Measurements from ENCODE around the gene NPVF.

The NPVF gene

GRCh38 chr7:25244254-25245033, 16.2 kb upstream of the NPVF start:
- no peak for ATAC-seq
- Mint-ChIP-seq H3K4me3 (no peak overlapping the region), H3K4me1 (no peaks in the 10 kb centered on the region), H3K27me3 (peaks cover 2% of the 10 kb centered on the region), H3K36me3 (ENCODE audit: low read depth) (no peaks in the 10 kb centered on the region), H3K9me3 (no peaks in the 10 kb centered on the region), H3K27ac (no peak overlapping the region)
- DNase-seq, result no peak

DNA sequence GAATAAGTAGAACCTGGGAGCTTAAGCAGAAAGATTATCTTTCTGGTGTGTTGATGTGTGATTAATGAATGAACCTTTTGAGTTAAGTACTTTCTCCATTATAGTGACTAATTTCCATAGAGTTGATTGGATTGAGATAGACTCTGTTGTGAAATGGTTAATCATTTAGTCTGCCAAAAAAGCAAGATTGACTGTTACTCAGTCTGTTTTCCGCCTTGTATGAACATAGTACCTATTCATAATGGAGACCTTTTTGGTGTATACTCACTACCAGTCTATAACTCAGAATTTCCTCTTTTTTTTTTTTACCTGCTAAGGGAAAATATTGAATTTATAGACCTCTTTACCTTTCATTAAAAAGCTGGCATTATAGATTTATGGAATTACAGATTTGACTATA, 14.4 kb upstream of the NPVF start:
- DNase-seq, result no peak
- no peaks in the 10 kb centered on the region for H3K36me3 Mint-ChIP-seq (ENCODE audit: low read depth)
- no peak overlapping the region for H3K27ac Mint-ChIP-seq
- H3K4me1 Mint-ChIP-seq, result no peaks in the 10 kb centered on the region
- no peaks in the 10 kb centered on the region for H3K9me3 Mint-ChIP-seq
- peaks cover 2% of the 10 kb centered on the region for H3K27me3 Mint-ChIP-seq
- ATAC-seq, result no peak
- H3K4me3 Mint-ChIP-seq, result no peak overlapping the region

DNA sequence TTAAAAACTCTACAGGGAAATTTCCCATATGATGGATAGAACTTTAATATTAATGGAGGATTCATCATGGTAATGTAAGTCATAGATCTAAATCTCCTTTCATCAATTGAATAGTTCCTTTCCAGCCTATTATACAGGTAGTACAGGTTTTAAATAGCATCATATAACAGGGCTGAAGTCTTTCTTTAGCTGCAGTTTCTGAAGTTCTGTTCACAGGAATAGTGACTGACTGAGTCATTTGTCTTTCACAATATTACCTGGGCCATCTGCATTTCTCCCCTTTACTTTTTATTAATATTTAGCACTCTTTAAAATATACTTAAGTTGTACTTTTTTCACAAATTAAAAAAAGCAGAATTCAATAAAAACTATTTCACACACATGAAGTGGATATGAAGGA, 12.6 kb upstream of the NPVF start:
- DNase-seq (no peak), ATAC-seq (no peak)
- H3K4me1 Mint-ChIP-seq, result no peaks in the 10 kb centered on the region
- no peaks in the 10 kb centered on the region for H3K9me3 Mint-ChIP-seq
- H3K27me3 Mint-ChIP-seq, result peaks cover 3% of the 10 kb centered on the region
- H3K27ac Mint-ChIP-seq, result no peak overlapping the region
- H3K4me3 Mint-ChIP-seq, result no peak overlapping the region
- H3K36me3 Mint-ChIP-seq (ENCODE audit: low read depth), result no peaks in the 10 kb centered on the region

- Mint-ChIP-seq H3K9me3 (no peaks in the 10 kb centered on the region), H3K27me3 (peaks cover 3% of the 10 kb centered on the region), H3K4me1 (no peaks in the 10 kb centered on the region), H3K4me3 (no peak overlapping the region), H3K36me3 (ENCODE audit: low read depth) (no peaks in the 10 kb centered on the region), H3K27ac (no peak overlapping the region)
- ATAC-seq (no peak), DNase-seq (no peak)
Observed at GRCh38 chr7:25240340-25240739, 12.1 kb upstream of the NPVF start.

DNA sequence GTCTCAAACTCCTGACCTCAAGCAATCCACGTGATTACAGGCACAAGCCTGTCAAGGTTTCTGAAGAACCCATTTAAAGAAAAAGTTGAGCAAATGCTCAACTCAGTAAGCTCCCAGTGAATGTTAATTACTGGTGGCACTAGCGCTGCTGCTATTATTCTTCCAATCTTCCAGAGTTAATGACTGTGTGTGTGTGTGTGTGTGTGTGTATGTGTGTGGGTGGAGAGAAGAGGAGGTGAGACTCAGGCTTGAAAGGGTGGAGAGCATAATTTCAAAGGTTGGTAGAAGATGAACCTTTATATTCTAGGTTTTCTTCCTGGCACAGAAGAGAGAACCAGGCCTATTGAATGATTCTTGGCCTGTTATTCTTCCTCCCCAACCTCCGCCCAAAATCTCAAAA, 11.6 kb upstream of the NPVF start:
- Mint-ChIP-seq H3K4me1 (no peaks in the 10 kb centered on the region), H3K36me3 (ENCODE audit: low read depth) (no peaks in the 10 kb centered on the region), H3K27me3 (peaks cover 3% of the 10 kb centered on the region), H3K27ac (no peak overlapping the region), H3K9me3 (no peaks in the 10 kb centered on the region), H3K4me3 (no peak overlapping the region)
- DNase-seq, result no peak
- no peak for ATAC-seq

DNA sequence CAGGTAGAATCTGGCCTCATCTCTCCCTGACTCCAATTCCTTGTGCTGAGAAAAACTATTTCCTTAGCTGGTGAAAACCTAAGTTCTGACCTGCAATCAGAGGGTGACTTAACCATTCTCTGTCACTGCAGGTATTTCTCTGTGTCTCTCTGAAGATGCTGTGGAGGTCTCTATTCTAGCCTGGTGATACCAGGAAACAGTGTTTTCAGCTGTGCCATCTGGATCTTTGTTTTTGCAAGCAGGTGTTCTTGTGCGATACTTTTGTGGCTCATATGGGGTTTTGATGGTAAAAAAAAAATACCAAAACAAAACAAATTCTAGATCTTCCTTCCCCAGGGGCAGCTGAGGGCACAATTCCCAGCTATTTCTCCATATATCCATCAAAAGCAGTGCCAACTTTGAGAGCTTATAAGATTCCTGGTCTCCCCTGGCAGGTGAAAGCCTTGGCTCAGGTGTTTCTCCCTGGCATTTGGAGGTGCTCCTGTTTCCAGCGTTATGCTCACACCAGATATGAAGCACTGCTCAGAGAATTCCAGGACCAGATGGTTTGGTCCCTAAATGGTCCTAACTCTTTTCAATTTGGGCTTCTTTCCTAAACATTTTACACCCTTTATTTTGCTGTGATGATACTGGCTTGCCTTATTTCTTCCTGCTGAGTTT, 9.9 kb upstream of the NPVF start:
- no peaks in the 10 kb centered on the region for H3K9me3 Mint-ChIP-seq
- ATAC-seq, result no peak
- DNase-seq, result no peak
- H3K4me3 Mint-ChIP-seq, result no peak overlapping the region
- no peaks in the 10 kb centered on the region for H3K36me3 Mint-ChIP-seq (ENCODE audit: low read depth)
- H3K4me1 Mint-ChIP-seq, result no peaks in the 10 kb centered on the region
- no peak overlapping the region for H3K27ac Mint-ChIP-seq
- peaks cover 3% of the 10 kb centered on the region for H3K27me3 Mint-ChIP-seq

GRCh38 chr7:25235471-25235870, 7.2 kb upstream of the NPVF start:
- Mint-ChIP-seq H3K27me3 (peaks cover 10% of the 10 kb centered on the region), H3K4me3 (no peak overlapping the region), H3K36me3 (ENCODE audit: low read depth) (no peaks in the 10 kb centered on the region), H3K4me1 (no peaks in the 10 kb centered on the region), H3K27ac (no peak overlapping the region), H3K9me3 (no peaks in the 10 kb centered on the region)
- no peak for ATAC-seq
- no peak for DNase-seq

GRCh38 chr7:25234336-25234735, 6.0 kb upstream of the NPVF start:
- DNase-seq (no peak), ATAC-seq (no peak)
- no peaks in the 10 kb centered on the region for H3K9me3 Mint-ChIP-seq
- no peaks in the 10 kb centered on the region for H3K36me3 Mint-ChIP-seq (ENCODE audit: low read depth)
- H3K27me3 Mint-ChIP-seq, result peaks cover 10% of the 10 kb centered on the region
- H3K27ac Mint-ChIP-seq, result no peak overlapping the region
- H3K4me1 Mint-ChIP-seq, result no peaks in the 10 kb centered on the region
- H3K4me3 Mint-ChIP-seq, result no peak overlapping the region

- no peaks in the 10 kb centered on the region for H3K36me3 Mint-ChIP-seq (ENCODE audit: low read depth)
- no peaks in the 10 kb centered on the region for H3K9me3 Mint-ChIP-seq
- peaks cover 23% of the 10 kb centered on the region for H3K27me3 Mint-ChIP-seq
- H3K4me1 Mint-ChIP-seq, result no peaks in the 10 kb centered on the region
- H3K27ac Mint-ChIP-seq, result no peak overlapping the region
- ATAC-seq, result no peak
- H3K4me3 Mint-ChIP-seq, result no peak overlapping the region
- DNase-seq, result no peak
Observed at GRCh38 chr7:25223206-25223605, 5.1 kb downstream of the NPVF start.

- no peak overlapping the region for H3K4me3 Mint-ChIP-seq
- no peaks in the 10 kb centered on the region for H3K9me3 Mint-ChIP-seq
- H3K27ac Mint-ChIP-seq, result no peak overlapping the region
- H3K4me1 Mint-ChIP-seq, result no peaks in the 10 kb centered on the region
- no peaks in the 10 kb centered on the region for H3K36me3 Mint-ChIP-seq (ENCODE audit: low read depth)
- DNase-seq (no peak), ATAC-seq (no peak)
- H3K27me3 Mint-ChIP-seq, result peaks cover 23% of the 10 kb centered on the region
Observed at GRCh38 chr7:25222666-25223065, 5.6 kb downstream of the NPVF start.

DNA sequence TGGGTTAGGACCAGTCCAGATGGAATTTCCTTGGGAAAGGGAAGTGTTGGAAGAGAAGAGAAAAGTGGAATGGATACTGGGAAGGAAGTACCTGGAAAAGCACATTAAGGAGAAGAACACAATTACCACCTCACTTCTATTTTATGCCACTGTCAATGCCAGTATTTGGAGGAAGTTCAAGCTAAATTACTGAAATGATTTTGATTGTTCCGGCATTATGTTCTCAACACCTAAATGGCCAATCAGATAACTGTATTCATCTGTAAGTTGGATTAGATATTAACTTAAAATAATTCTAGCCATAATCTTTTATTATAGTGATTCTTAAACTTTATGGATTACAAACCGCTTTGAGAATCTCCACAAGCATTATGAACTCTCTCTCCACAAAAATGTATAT, 7.3 kb downstream of the NPVF start:
- peaks cover 24% of the 10 kb centered on the region for H3K27me3 Mint-ChIP-seq
- H3K27ac Mint-ChIP-seq, result no peak overlapping the region
- H3K4me1 Mint-ChIP-seq, result no peaks in the 10 kb centered on the region
- no peaks in the 10 kb centered on the region for H3K9me3 Mint-ChIP-seq
- DNase-seq (no peak), ATAC-seq (no peak)
- no peaks in the 10 kb centered on the region for H3K36me3 Mint-ChIP-seq (ENCODE audit: low read depth)
- no peak overlapping the region for H3K4me3 Mint-ChIP-seq

GRCh38 chr7:25218191-25218590, 10.1 kb downstream of the NPVF start:
- H3K27me3 Mint-ChIP-seq, result peaks cover 18% of the 10 kb centered on the region
- no peaks in the 10 kb centered on the region for H3K36me3 Mint-ChIP-seq (ENCODE audit: low read depth)
- ATAC-seq (no peak), DNase-seq (no peak)
- no peak overlapping the region for H3K27ac Mint-ChIP-seq
- H3K4me3 Mint-ChIP-seq, result no peak overlapping the region
- H3K9me3 Mint-ChIP-seq, result no peaks in the 10 kb centered on the region
- no peaks in the 10 kb centered on the region for H3K4me1 Mint-ChIP-seq

- Mint-ChIP-seq H3K27ac (no peak overlapping the region), H3K4me1 (no peaks in the 10 kb centered on the region), H3K27me3 (peaks cover 16% of the 10 kb centered on the region), H3K9me3 (no peaks in the 10 kb centered on the region), H3K4me3 (no peak overlapping the region), H3K36me3 (ENCODE audit: low read depth) (no peaks in the 10 kb centered on the region)
- ATAC-seq (no peak), DNase-seq (no peak)
Observed at GRCh38 chr7:25216837-25217236, 11.4 kb downstream of the NPVF start.

- Mint-ChIP-seq H3K36me3 (ENCODE audit: low read depth) (no peaks in the 10 kb centered on the region), H3K4me3 (no peak overlapping the region), H3K9me3 (no peaks in the 10 kb centered on the region), H3K4me1 (no peaks in the 10 kb centered on the region), H3K27ac (no peak overlapping the region), H3K27me3 (peaks cover 10% of the 10 kb centered on the region)
- no peak for ATAC-seq
- DNase-seq, result no peak
Observed at GRCh38 chr7:25215694-25216335, 12.5 kb downstream of the NPVF start.

- no peaks in the 10 kb centered on the region for H3K9me3 Mint-ChIP-seq
- H3K36me3 Mint-ChIP-seq (ENCODE audit: low read depth), result no peaks in the 10 kb centered on the region
- peaks cover 24% of the 10 kb centered on the region for H3K27me3 Mint-ChIP-seq
- H3K4me1 Mint-ChIP-seq, result no peaks in the 10 kb centered on the region
- DNase-seq (no peak), ATAC-seq (no peak)
- no peak overlapping the region for H3K27ac Mint-ChIP-seq
- no peak overlapping the region for H3K4me3 Mint-ChIP-seq
Observed at GRCh38 chr7:25208525-25209221, 19.6 kb downstream of the NPVF start.
